Neural progenitor cell (in vitro differentiated cells): ENCODE measurements around the gene MEI1. TPM values are rescaled to one million over a fixed set of nuclear protein-coding genes. Genes with fewer than 3 reads are reported as not detected.

Source experiments
- DNase-seq: peaks from one replicate; pipeline ENCODE4 v3.0.0-alpha.2; 2016; ENCODE audit warnings: low spot score
- H2AFZ ChIP-seq: fragments of 200-600 bp; sonication (generic); replicated peaks from 2 replicates; pipeline ENCODE4 v1.6.1; 2016; ENCODE audit warnings: antibody characterized with exemption
- H3F3A ChIP-seq: fragments of 200-600 bp; sonication (generic); 2 replicates; pipeline ENCODE4 v1.6.1; 2016; ENCODE audit warnings: antibody characterized with exemption, low read depth
- H3K27ac ChIP-seq: fragments of 200-600 bp; sonication (generic); 2 replicates; pipeline ENCODE4 v1.5.1; 2016; ENCODE audit warnings: mild to moderate bottlenecking
- H3K27me3 ChIP-seq: fragments of 200-600 bp; sonication (generic); 2 replicates; pipeline ENCODE4 v1.6.1; 2016; ENCODE audit warnings: mild to moderate bottlenecking, moderate library complexity
- H3K36me3 ChIP-seq: fragments of 200-600 bp; sonication (generic); 2 replicates; pipeline ENCODE4 v1.5.1; 2016
- H3K4me1 ChIP-seq: fragments of 200-600 bp; sonication (generic); 2 replicates; pipeline ENCODE4 v1.6.1; 2016; ENCODE audit warnings: mixed run types
- H3K4me2 ChIP-seq: fragments of 200-600 bp; sonication (generic); 2 replicates; pipeline ENCODE4 v1.6.1; 2016
- H3K4me3 ChIP-seq: fragments of 200-600 bp; sonication (generic); 2 replicates; pipeline ENCODE4 v1.5.1; 2016
- H3K79me2 ChIP-seq: fragments of 200-600 bp; sonication (generic); 2 replicates; pipeline ENCODE4 v1.6.1; 2016; ENCODE audit warnings: low read depth
- H3K9ac ChIP-seq: fragments of 200-600 bp; sonication (generic); 2 replicates; pipeline ENCODE4 v1.6.1; 2016
- H3K9me3 ChIP-seq: fragments of 200-600 bp; sonication (generic); 2 replicates; pipeline ENCODE4 v1.5.1; 2016; ENCODE audit warnings: low read depth
- H4K20me1 ChIP-seq: fragments of 200-600 bp; sonication (generic); 2 replicates; pipeline ENCODE4 v1.6.1; 2016; ENCODE audit warnings: low read depth
- H3K27ac Mint-ChIP-seq: 3 replicates; pipeline ENCODE4 v1.8.0; 2021; ENCODE audit warnings: mixed read lengths
- H3K27me3 Mint-ChIP-seq: 2 replicates; pipeline ENCODE4 v1.8.0; 2022; ENCODE audit warnings: low read depth, mild to moderate bottlenecking, inconsistent platforms, moderate library complexity, mixed read lengths; ENCODE audit not compliant: insufficient read depth
- H3K36me3 Mint-ChIP-seq: 3 replicates; pipeline ENCODE4 v1.8.0; 2021; ENCODE audit warnings: mixed read lengths
- H3K4me1 Mint-ChIP-seq: 3 replicates; pipeline ENCODE4 v1.8.0; 2021; ENCODE audit warnings: mixed read lengths
- H3K4me3 Mint-ChIP-seq: 3 replicates; pipeline ENCODE4 v1.8.0; 2021; ENCODE audit warnings: mild to moderate bottlenecking, moderate library complexity, mixed read lengths
- H3K9me3 Mint-ChIP-seq: 3 replicates; pipeline ENCODE4 v1.8.0; 2020; ENCODE audit warnings: mixed read lengths
- CTCF ChIP-seq: fragments of 200-600 bp; sonication (generic); IDR thresholded peaks from 2 replicates; pipeline ENCODE4 v1.5.1; 2017; ENCODE audit warnings: antibody characterized with exemption, mild to moderate bottlenecking
- EZH2 ChIP-seq: fragments of 200-600 bp; sonication (generic); IDR thresholded peaks from 2 replicates; pipeline ENCODE4 v1.6.1; 2017; ENCODE audit warnings: antibody characterized with exemption, mild to moderate bottlenecking, moderate library complexity
- EZH2phosphoT487 ChIP-seq: fragments of 200-600 bp; sonication (generic); IDR thresholded peaks from 2 replicates; pipeline ENCODE4 v1.6.1; 2017; ENCODE audit warnings: antibody characterized with exemption
- total RNA-seq: library from RNA; depleted of rRNA; stranded (reverse); fragments of >200 nt; gene quantifications from 2 replicates; pipeline ENCODE4 v1.2.3, GENCODE V29; 2015; ENCODE audit warnings: low replicate concordance

MEI1 gene
- total RNA-seq, 1 donor from 2014 or later, result not detected

- TF ChIP-seq EZH2phosphoT487 (no peak), EZH2 (no peak), CTCF (no peak)
- no peaks in the 10 kb centered on the region for H3K4me1 ChIP-seq
Measured at GRCh38 chr22:41816241-41816640, 116.9 kb downstream of the MEI1 start.

GRCh38 chr22:41816871-41817270, 117.6 kb downstream of the MEI1 start:
- no peaks in the 10 kb centered on the region for H3K27me3 ChIP-seq
- H3K79me2 ChIP-seq, result no peaks in the 10 kb centered on the region
- no peaks in the 10 kb centered on the region for H3F3A ChIP-seq
- DNase-seq, result no peak
- no peak overlapping the region for H2AFZ ChIP-seq
- Mint-ChIP-seq H3K4me1 (peaks cover 12% of the 10 kb centered on the region), H3K27ac (no peak overlapping the region), H3K9me3 (no peaks in the 10 kb centered on the region), H3K36me3 (peaks cover 23% of the 10 kb centered on the region), H3K27me3 (no peaks in the 10 kb centered on the region), H3K4me3 (no peak overlapping the region)
- H3K9me3 ChIP-seq, result no peaks in the 10 kb centered on the region
- no peak overlapping the region for H3K27ac ChIP-seq
- H3K36me3 ChIP-seq, result no peaks in the 10 kb centered on the region
- TF ChIP-seq CTCF, result no peak
- no peak for TF ChIP-seq EZH2
- no peak for TF ChIP-seq EZH2phosphoT487
- H3K4me2 ChIP-seq, result no peak overlapping the region
- H4K20me1 ChIP-seq, result no peaks in the 10 kb centered on the region
- no peak overlapping the region for H3K4me3 ChIP-seq
- H3K9ac ChIP-seq, result no peak overlapping the region
- no peaks in the 10 kb centered on the region for H3K4me1 ChIP-seq

More at GRCh38 chr22:41816241-41816640, 116.9 kb downstream of the MEI1 start:
- Mint-ChIP-seq H3K4me3 (no peak overlapping the region), H3K4me1 (peaks cover 7% of the 10 kb centered on the region), H3K36me3 (peaks cover 23% of the 10 kb centered on the region), H3K27ac (no peak overlapping the region), H3K27me3 (no peaks in the 10 kb centered on the region), H3K9me3 (no peaks in the 10 kb centered on the region)
- Histone ChIP-seq H3K9ac (no peak overlapping the region), H3K79me2 (no peaks in the 10 kb centered on the region), H3K9me3 (no peaks in the 10 kb centered on the region), H3K4me3 (no peak overlapping the region), H3K36me3 (no peaks in the 10 kb centered on the region), H3K4me2 (no peak overlapping the region), H3K27ac (no peak overlapping the region), H2AFZ (no peak overlapping the region), H3F3A (no peaks in the 10 kb centered on the region), H4K20me1 (no peaks in the 10 kb centered on the region), H3K27me3 (no peaks in the 10 kb centered on the region)
- DNase-seq, result no peak

DNA sequence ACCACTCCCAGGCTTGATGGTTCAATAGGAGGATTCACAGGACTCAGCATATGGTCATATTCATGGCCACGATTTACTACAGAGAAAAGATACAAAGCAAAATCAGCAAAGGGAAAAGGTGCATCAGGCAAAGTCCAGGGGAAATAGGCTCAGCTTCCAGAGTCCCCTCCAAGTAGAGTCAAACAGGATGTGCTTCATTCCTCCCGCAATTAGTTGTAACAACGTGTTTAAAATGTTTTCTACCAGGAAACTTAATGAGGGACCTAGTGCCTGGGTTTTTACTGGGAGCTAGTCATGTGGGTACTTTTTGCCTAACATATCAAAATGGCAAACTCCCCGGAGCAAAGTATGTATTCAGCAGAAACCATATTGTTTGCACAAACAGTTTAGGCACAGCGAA, 118.7 kb downstream of the MEI1 start:
- no peak for TF ChIP-seq EZH2
- TF ChIP-seq EZH2phosphoT487, result no peak
- TF ChIP-seq CTCF, result no peak
- H3K36me3 Mint-ChIP-seq, result peaks cover 23% of the 10 kb centered on the region
- no peaks in the 10 kb centered on the region for H3K27me3 Mint-ChIP-seq
- Histone ChIP-seq H3K27ac (no peak overlapping the region), H3K4me1 (no peaks in the 10 kb centered on the region), H2AFZ (no peak overlapping the region), H3K9ac (no peak overlapping the region), H3K4me3 (no peak overlapping the region), H3K4me2 (no peak overlapping the region), H3K9me3 (no peaks in the 10 kb centered on the region), H3F3A (no peaks in the 10 kb centered on the region), H3K79me2 (no peaks in the 10 kb centered on the region), H3K27me3 (no peaks in the 10 kb centered on the region), H3K36me3 (no peaks in the 10 kb centered on the region), H4K20me1 (peaks cover 6% of the 10 kb centered on the region)
- H3K4me3 Mint-ChIP-seq, result no peak overlapping the region
- no peak for DNase-seq
- H3K27ac Mint-ChIP-seq, result no peak overlapping the region
- peaks cover 12% of the 10 kb centered on the region for H3K4me1 Mint-ChIP-seq
- H3K9me3 Mint-ChIP-seq, result no peaks in the 10 kb centered on the region
